ENCODE measurements around the gene SEC61G. TPM values are rescaled to one million over a fixed set of nuclear protein-coding genes. Genes with fewer than 3 reads are reported as not detected.

The SEC61G gene
- total RNA-seq, 1 experiment from 2014 or later, result 176 TPM

GRCh38 chr7:54782829-54783228 is 23.8 kb upstream of the SEC61G start:
- Histone ChIP-seq H2BK12ac (ENCODE audit: insufficient read length, low read depth, low read length) (no peak overlapping the region), H2BK20ac (ENCODE audit: low read depth, low read length, poor library complexity, severe bottlenecking) (no peak overlapping the region), H3K18ac (ENCODE audit: insufficient read length, low read depth, low read length) (no peak overlapping the region), H3K27ac (ENCODE audit: insufficient read length, low read depth, low read length) (no peak overlapping the region), H4K20me1 (ENCODE audit: control insufficient read depth, insufficient read depth, insufficient read length) (no peaks in the 10 kb centered on the region), H3K4me1 (ENCODE audit: insufficient read depth, low read length) (peaks cover 14% of the 10 kb centered on the region; the same call in 1 of the 2 replicates), H3T11ph (ENCODE audit: low read length) (no peak overlapping the region), H3K23me2 (ENCODE audit: insufficient read length, low read depth, low read length, poor library complexity, severe bottlenecking) (no peaks in the 10 kb centered on the region), H3K4me2 (ENCODE audit: insufficient read depth, insufficient read length, low read length) (no peak overlapping the region), H2AFZ (ENCODE audit: low read length) (no peak overlapping the region), H4K5ac (ENCODE audit: insufficient read length, low read depth, low read length) (no peak overlapping the region), H3K4ac (ENCODE audit: low read depth, low read length) (no peak overlapping the region), H2BK120ac (ENCODE audit: low read depth, low read length, poor library complexity, severe bottlenecking) (no peak overlapping the region), H2AK5ac (ENCODE audit: insufficient read length, low read length) (no peak overlapping the region), H3K9me3 (ENCODE audit: control insufficient read depth, low read depth, low read length) (no peaks in the 10 kb centered on the region), H4K8ac (replicated peaks; ENCODE audit: insufficient read length, low read depth, low read length) (no peak overlapping the region), H4K91ac (ENCODE audit: insufficient read length, low read depth, low read length) (no peak overlapping the region), H3K79me1 (ENCODE audit: insufficient read depth, low read depth, low read length, poor library complexity, severe bottlenecking) (no peaks in the 10 kb centered on the region), H3K14ac (ENCODE audit: insufficient read depth, low read length) (0 out of 2 replicates have a peak overlapping the region, but pooled peaks have one; percentile 5), H3K27me3 (ENCODE audit: insufficient read depth, low read length) (no peaks in the 10 kb centered on the region), H2BK15ac (ENCODE audit: low read depth, low read length) (no peak overlapping the region), H2BK5ac (ENCODE audit: insufficient read length, low read length) (no peak overlapping the region), H3K56ac (ENCODE audit: insufficient read length, low read depth, low read length) (no peak overlapping the region), H3K23ac (ENCODE audit: insufficient read length, low read depth, low read length) (no peak overlapping the region), H3K9ac (ENCODE audit: extremely low read depth, insufficient read length, low read length) (no peak overlapping the region), H3K79me2 (ENCODE audit: insufficient read depth, low read length) (no peaks in the 10 kb centered on the region)
- no CpG with 5 or more reads among the region's 8 CpGs for WGBS (ENCODE audit: extremely low coverage, insufficient read length, low lambda C conversion rate)
- Mint-ChIP-seq H3K4me1 (peaks cover 24 to 26% of the 10 kb centered on the region in 2 experiments), H3K36me3 (ENCODE audit: insufficient read depth in 1 of 3, low read depth in 3 of 3) (peaks cover 0 to 6% (median 0%) of the 10 kb centered on the region in 3 experiments; a peak in 1 of 7 replicates), H3K4me3 (no peak overlapping the region), H3K27me3 (ENCODE audit: low read depth) (peaks cover 7% of the 10 kb centered on the region), H3K9me3 (no peaks in the 10 kb centered on the region), H3K27ac (0 out of 7 replicates have a peak overlapping the region, but pooled peaks of 1 of the 3 experiments have one; percentile 54)
- TF ChIP-seq CTCF (conservative IDR thresholded peaks at IDR 0.05), result no peak
- DNase-seq, result no peak
